H1 (cell line): Measurements from ENCODE around the gene BORCS6. TPM values are rescaled to one million over a fixed set of nuclear protein-coding genes. Genes with fewer than 3 reads are reported as not detected.

Experiments used
- ASH2L ChIP-seq: fragments of 200-600, 300-600 bp; sonication (generic); IDR thresholded peaks from one replicate; pipeline ENCODE4 v1.7.1; 2017; ENCODE audit warnings: low read length
- BCL11A ChIP-seq, 2 experiments: IDR thresholded peaks; one replicate each; pipeline ENCODE4 v1.6.1; 2011; ENCODE audit warnings: low read depth in 2 of 2, low read length in 2 of 2, mild to moderate bottlenecking in 2 of 2
- CBX8 ChIP-seq: fragments of 300-800, 300-1000 bp; sonication (generic); IDR thresholded peaks from 2 replicates; pipeline ENCODE4 v1.7.1; 2016; ENCODE audit warnings: low read depth, low read length, borderline replicate concordance
- CTBP2 ChIP-seq: IDR thresholded peaks from 2 replicates; pipeline ENCODE4 v1.7.0; 2011; ENCODE audit warnings: borderline replicate concordance, mild to moderate bottlenecking, moderate library complexity, mixed read lengths, low read length; ENCODE audit not compliant: insufficient read depth, insufficient read length
- EZH2 ChIP-seq: fragments of 200-600 bp; sonication (generic); IDR thresholded peaks from 2 replicates; pipeline ENCODE4 v1.7.1; 2012; ENCODE audit warnings: low read depth, mild to moderate bottlenecking, moderate library complexity, low read length, inconsistent platforms; ENCODE audit not compliant: severe bottlenecking
- FOSL1 ChIP-seq: IDR thresholded peaks from 2 replicates; pipeline ENCODE4 v1.6.1; 2011; ENCODE audit warnings: mild to moderate bottlenecking, low read depth, low read length, moderate library complexity; ENCODE audit not compliant: insufficient read depth
- HDAC2 ChIP-seq, 2 experiments: fragments of 300-600 bp in 1 of 2; sonication (generic) in 1 of 2; IDR thresholded peaks; 2 replicates each; pipeline ENCODE4 v1.6.1; 2011 to 2012; ENCODE audit warnings: low read depth in 2 of 2, low read length in 2 of 2, mild to moderate bottlenecking in 2 of 2, moderate library complexity in 2 of 2, borderline replicate concordance in 1 of 2, inconsistent platforms in 1 of 2
- JUN ChIP-seq: IDR thresholded peaks from 2 replicates; pipeline ENCODE4 v1.6.1; 2011; ENCODE audit warnings: low read depth, mild to moderate bottlenecking, improper control_type of control experiment, low read length
- MAFK ChIP-seq: IDR thresholded peaks from 2 replicates; pipeline ENCODE4 v1.6.1; 2012; ENCODE audit warnings: low read depth, mild to moderate bottlenecking, improper control_type of control experiment, low read length
- NRF1 ChIP-seq: IDR thresholded peaks from 2 replicates; pipeline ENCODE4 v1.6.1; 2011; ENCODE audit warnings: mild to moderate bottlenecking, low read depth, low read length, improper control_type of control experiment
- POLR2A ChIP-seq, 2 experiments: IDR thresholded peaks; 1 replicate in 1 of 2; 2 replicates in 1 of 2; pipeline ENCODE4 v1.6.1; 2011; ENCODE audit warnings: low read depth in 2 of 2, low read length in 2 of 2, mild to moderate bottlenecking in 2 of 2; ENCODE audit errors: control extremely low read depth in 1 of 2
- POLR2AphosphoS5 ChIP-seq: IDR thresholded peaks from 2 replicates; pipeline ENCODE4 v1.6.1; 2011; ENCODE audit warnings: low read depth, low read length
- RBBP5 ChIP-seq: IDR thresholded peaks from 2 replicates; pipeline ENCODE4 v1.7.1; 2012; ENCODE audit warnings: low read depth, mild to moderate bottlenecking, inconsistent platforms, low read length, moderate library complexity, borderline replicate concordance
- RFX5 ChIP-seq: IDR thresholded peaks from 2 replicates; pipeline ENCODE4 v1.6.1; 2011; ENCODE audit warnings: low read depth, low read length, improper control_type of control experiment, borderline replicate concordance
- SIN3A ChIP-seq, 2 experiments: IDR thresholded peaks in 1 of 2; conservative IDR thresholded peaks in 1 of 2; 2 replicates each; pipeline ENCODE4 v1.6.1; 2011 to 2012; ENCODE audit warnings: low read length in 2 of 2, improper control_type of control experiment in 1 of 2, low read depth in 1 of 2, mild to moderate bottlenecking in 1 of 2
- SIX5 ChIP-seq: IDR thresholded peaks from 2 replicates; pipeline ENCODE4 v1.6.1; 2011; ENCODE audit warnings: mild to moderate bottlenecking, low read depth, low read length
- SP1 ChIP-seq: IDR thresholded peaks from 2 replicates; pipeline ENCODE4 v1.6.1; 2011; ENCODE audit warnings: low read depth, low read length
- SUZ12 ChIP-seq: fragments of 200-600 bp; sonication (generic); IDR thresholded peaks from 2 replicates; pipeline ENCODE4 v1.6.1; 2012; ENCODE audit warnings: mild to moderate bottlenecking, inconsistent platforms, low read length, moderate library complexity, mixed read lengths
- TAF7 ChIP-seq: optimal IDR thresholded peaks from 2 replicates; pipeline ENCODE3; 2011; ENCODE audit warnings: low read depth, mild to moderate bottlenecking, inconsistent platforms, low read length, moderate library complexity, borderline replicate concordance
- polyA plus RNA-seq, 7 experiments: library from polyadenylated mRNA; depleted of rRNA in 3 of 7; stranded (reverse) in 5 of 7; unstranded in 2 of 7; fragments of >200 nt in 5 of 7; fragments of 200-250 nt in 2 of 7; gene quantifications; 1 replicate in 5 of 7; 2 replicates in 1 of 7; 4 replicates in 1 of 7; pipeline versions ENCODE4 v1.2.1 to v1.2.3, GENCODE V29; 2011 to 2013; ENCODE audit warnings: missing spikeins in 2 of 7, mixed read lengths in 2 of 7
- total RNA-seq: library from RNA; stranded (reverse); fragmentation: NEBNext Ultra II Directional; extraction: Animal tissue kit (Norgen Biotek cat#: 25700); gene quantifications from 2 replicates; pipeline ENCODE4 v1.2.1, GENCODE V29; 2021
- TF ChIP-seq, protein P1 (sequence below): IDR thresholded peaks from 2 replicates; pipeline ENCODE4 v1.6.1; 2012; ENCODE audit warnings: inconsistent platforms

BORCS6 gene
- total and polyA plus RNA-seq, 2 of the 8 experiments (the other 6 are each of a cell fraction or from before 2014, with no cell fraction given): 3.3 to 3.6 TPM

DNA sequence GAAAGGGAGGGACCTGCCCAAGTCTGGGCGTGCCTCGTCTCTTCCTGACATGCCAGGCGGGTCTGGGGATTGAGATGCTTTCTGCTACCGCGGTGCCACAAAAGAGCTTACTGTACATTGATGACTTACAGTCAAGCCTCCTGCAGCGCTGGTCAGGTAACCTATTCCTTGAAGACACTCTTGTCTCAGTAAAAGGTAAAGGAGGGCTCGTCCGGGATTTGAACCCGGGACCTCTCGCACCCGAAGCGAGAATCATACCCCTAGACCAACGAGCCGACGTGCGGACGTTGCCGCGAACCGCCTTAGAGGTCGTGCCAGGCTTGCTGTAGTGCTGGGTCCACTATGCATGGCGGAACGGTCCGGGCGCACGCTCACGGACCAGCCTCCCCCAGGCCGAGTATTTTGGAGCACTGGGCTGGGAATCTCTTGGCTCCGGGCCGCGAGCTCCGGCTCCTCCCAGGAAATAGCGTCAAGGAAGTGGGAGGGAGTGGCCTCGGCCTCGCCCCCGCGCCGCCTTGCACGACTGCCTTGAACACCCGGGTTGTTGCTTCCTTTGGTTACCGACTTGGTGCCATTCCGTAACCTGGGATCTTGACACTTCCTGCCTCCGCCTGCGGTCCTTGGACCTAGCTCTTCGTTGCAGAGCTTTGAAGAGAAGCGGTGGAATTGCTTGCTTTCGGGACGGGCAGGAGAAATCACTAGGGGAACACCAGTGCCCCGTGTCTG is 32.8 kb upstream of the BORCS6 start (continued):
- TF ChIP-seq, protein P1, sequence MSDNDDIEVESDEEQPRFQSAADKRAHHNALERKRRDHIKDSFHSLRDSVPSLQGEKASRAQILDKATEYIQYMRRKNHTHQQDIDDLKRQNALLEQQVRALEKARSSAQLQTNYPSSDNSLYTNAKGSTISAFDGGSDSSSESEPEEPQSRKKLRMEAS: no peak; the same call in none of the 2 replicates
- no peak for TF ChIP-seq TAF7
- no peak for TF ChIP-seq SUZ12
- TF ChIP-seq CTBP2: no peak
- no peak; the same call in 1 of the 2 replicates for TF ChIP-seq POLR2AphosphoS5
- TF ChIP-seq MAFK: no peak; the same call in 1 of the 2 replicates
- TF ChIP-seq NRF1: peak; percentile 41; the same call in 1 of the 2 replicates
- TF ChIP-seq FOSL1: no peak
- TF ChIP-seq JUN: no peak
- TF ChIP-seq BCL11A (IDR thresholded peaks at IDR 0.05; ENCODE audit: low read depth in 2 of 2, low read length in 2 of 2): no peak
- no peak for TF ChIP-seq EZH2
- no peak for TF ChIP-seq SP1
- no peak for TF ChIP-seq HDAC2 (IDR thresholded peaks at IDR 0.05; ENCODE audit: borderline replicate concordance in 1 of 2, low read depth in 2 of 2, low read length in 2 of 2)
- no peak for TF ChIP-seq SIX5
- no peak for TF ChIP-seq RFX5
- TF ChIP-seq POLR2A (IDR thresholded peaks at IDR 0.05; ENCODE audit: control extremely low read depth in 1 of 2, low read depth in 2 of 2, low read length in 2 of 2): peak in 1 of 2 experiments; percentile 16; a peak in 1 of 3 replicates
- 0 out of 4 replicates have a peak, but pooled peaks have one; percentile 29 to 39 for TF ChIP-seq SIN3A (conservative IDR thresholded peaks at IDR 0.05 in 1 of 2, IDR thresholded peaks at IDR 0.05 in 1 of 2; ENCODE audit: low read depth in 1 of 2, low read length in 2 of 2)
- peak; percentile 39; the same call in 1 of the 2 replicates for TF ChIP-seq RBBP5
- TF ChIP-seq ASH2L: peak; percentile 90
- TF ChIP-seq CBX8: no peak
